Ammon's horn (tissue), 1 donor: ENCODE measurements around the gene DAB1.

ENCODE experiments used
- DNase-seq: peaks from one replicate; pipeline ENCODE4 v3.0.0-alpha.2; 2016; ENCODE audit warnings: low spot score

DAB1 gene

GRCh38 chr1:57423656-57424211 lies at the start of gene DAB1:
Gene DAB1 (minus strand): TSS chr1:57424060. CDS start chr1:57291030, 133,030 bp downstream.
- DNase-seq = no peak

- DNase-seq = no peak
These were observed 49.6 kb upstream of the DAB1 start for GRCh38 chr1:57473448-57473847.

GRCh38 chr1:57471995-57472394 lies 48.1 kb upstream of the DAB1 start:
- DNase-seq = no peak

- no peak for DNase-seq
These were observed 46.2 kb upstream of the DAB1 start for GRCh38 chr1:57470036-57470435.

- no peak for DNase-seq
These were observed 45.0 kb upstream of the DAB1 start for GRCh38 chr1:57468641-57469523.

GRCh38 chr1:57467830-57468229 lies 44.0 kb upstream of the DAB1 start:
- DNase-seq = no peak

GRCh38 chr1:57464756-57465155 lies 40.9 kb upstream of the DAB1 start:
- DNase-seq = peak; percentile 25

GRCh38 chr1:57463343-57463742 lies 39.5 kb upstream of the DAB1 start:
- no peak for DNase-seq

GRCh38 chr1:57461405-57461804 lies 37.5 kb upstream of the DAB1 start:
- DNase-seq = no peak

- DNase-seq = no peak
These were observed 27.7 kb upstream of the DAB1 start for GRCh38 chr1:57451516-57451915.

GRCh38 chr1:57450981-57451380 lies 27.1 kb upstream of the DAB1 start:
- DNase-seq = no peak

- DNase-seq = no peak
These were observed 23.7 kb upstream of the DAB1 start for GRCh38 chr1:57447551-57447950.

- DNase-seq = no peak
These were observed 19.1 kb upstream of the DAB1 start for GRCh38 chr1:57443004-57443403.

GRCh38 chr1:57440096-57440495 lies 16.2 kb upstream of the DAB1 start:
- no peak for DNase-seq

GRCh38 chr1:57431400-57431799 lies 7.5 kb upstream of the DAB1 start:
- no peak for DNase-seq

- DNase-seq = peak; percentile 37
These were observed 569 bp upstream of the DAB1 start for GRCh38 chr1:57424231-57425027.

GRCh38 chr1:57423135-57423655 lies 665 bp downstream of the DAB1 start:
- DNase-seq = no peak

GRCh38 chr1:57422271-57423134 lies 1.4 kb downstream of the DAB1 start:
- peak; percentile 44 for DNase-seq

GRCh38 chr1:57421806-57422205 lies 2.1 kb downstream of the DAB1 start:
- DNase-seq = no peak

- peak; percentile 14 for DNase-seq
These were observed 2.7 kb downstream of the DAB1 start for GRCh38 chr1:57420981-57421785.

- DNase-seq = no peak
These were observed 4.9 kb downstream of the DAB1 start for GRCh38 chr1:57418971-57419370.
